Activated effector memory CD4-positive, alpha-beta T cell treated with anti-CD3 and anti-CD28 coated beads, Interleukin-2, amount 50 U/mL, for 16 hours (primary cell): ENCODE measurements around the gene RCOR1.
"Not testable (repeated sequence)": the region's sequence is repeated elsewhere in the genome, so short reads cannot be mapped to it uniquely, and the experiment has no call there.

ENCODE experiments used
- DNase-seq: peaks from one replicate; pipeline ENCODE4 v3.0.0-alpha.2; 2020

RCOR1 gene

DNA sequence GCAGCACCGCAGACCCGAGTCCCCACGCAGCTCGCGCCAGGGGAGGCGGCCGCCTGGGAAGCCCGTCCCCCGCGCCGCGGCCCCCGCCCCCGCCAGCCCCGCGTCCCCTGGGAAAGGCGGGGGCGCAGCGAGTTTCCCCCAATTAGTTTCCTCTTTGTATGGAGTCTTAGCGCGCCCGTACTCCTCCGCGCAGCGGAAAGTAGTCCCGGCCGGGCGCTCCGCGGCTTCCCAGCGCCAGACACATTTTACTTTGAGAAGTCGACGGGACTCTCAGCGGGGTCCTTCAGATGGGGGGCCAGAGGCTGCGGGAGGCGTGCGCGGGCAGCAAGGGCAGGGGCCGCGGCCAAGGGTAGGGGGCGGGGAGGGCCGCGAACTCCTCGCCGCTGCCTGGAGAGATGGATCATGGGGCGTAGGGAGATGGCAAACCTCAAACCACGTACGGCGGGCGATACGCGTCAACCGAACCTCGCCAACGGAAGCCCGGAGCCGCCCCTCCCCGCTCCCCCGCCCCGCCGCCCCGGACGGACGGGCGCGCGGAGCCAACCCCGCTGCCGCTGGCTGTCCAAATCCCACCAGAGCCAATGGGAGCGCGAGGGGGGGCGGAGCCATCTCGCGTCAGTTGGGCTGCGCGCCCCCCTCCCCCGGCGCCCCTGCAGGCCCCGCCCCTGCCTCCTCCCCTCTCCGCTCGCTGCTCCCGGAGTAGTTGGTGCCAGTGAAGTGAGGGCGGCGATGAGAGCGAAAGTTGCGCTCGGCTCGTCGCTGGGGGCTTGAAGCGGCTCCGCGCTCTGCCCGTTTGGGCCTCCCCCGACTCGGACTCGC lies at the start of gene RCOR1:
Gene RCOR1 (plus strand): TSS at position 706 of the 819 bp plus-strand sequence. CDS start 238 bp downstream, outside the sequence.
- DNase-seq: peak; percentile 99

DNA sequence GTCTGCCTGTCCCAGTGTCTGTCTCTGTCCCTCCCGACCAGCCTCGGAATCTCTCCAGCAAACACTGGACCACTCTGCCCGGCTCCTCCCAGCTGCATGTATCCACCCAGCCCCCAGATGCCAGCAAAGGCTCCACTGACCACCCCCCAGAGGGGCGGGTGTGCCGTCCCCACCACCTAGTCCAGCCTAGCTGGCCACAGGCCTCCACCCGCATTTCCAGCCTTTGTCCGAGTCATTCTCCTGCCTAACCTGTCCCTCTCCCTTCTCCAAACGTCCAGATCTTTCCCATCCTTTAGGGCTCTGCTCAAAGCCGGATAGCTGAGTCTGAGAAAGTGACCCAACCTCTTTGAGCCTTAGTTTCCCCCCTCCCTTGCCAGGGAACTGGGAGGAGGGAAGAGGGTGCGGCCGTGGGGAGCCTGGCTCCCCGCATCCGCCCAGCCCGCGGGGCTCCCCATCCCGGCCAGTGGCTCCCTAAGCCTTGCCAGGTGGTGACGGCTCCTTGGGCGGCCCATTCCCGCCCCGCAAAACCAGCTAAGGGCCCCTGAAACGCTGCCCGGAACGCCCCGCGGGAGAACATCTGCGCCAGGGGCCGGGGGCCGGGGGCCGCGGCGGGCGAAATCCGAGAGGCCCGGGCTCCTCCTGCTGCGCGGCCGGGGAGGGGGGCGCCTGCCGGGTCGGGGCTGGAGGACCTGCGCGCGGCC lies 48.3 kb upstream of the RCOR1 start:
- no peak for DNase-seq

DNA sequence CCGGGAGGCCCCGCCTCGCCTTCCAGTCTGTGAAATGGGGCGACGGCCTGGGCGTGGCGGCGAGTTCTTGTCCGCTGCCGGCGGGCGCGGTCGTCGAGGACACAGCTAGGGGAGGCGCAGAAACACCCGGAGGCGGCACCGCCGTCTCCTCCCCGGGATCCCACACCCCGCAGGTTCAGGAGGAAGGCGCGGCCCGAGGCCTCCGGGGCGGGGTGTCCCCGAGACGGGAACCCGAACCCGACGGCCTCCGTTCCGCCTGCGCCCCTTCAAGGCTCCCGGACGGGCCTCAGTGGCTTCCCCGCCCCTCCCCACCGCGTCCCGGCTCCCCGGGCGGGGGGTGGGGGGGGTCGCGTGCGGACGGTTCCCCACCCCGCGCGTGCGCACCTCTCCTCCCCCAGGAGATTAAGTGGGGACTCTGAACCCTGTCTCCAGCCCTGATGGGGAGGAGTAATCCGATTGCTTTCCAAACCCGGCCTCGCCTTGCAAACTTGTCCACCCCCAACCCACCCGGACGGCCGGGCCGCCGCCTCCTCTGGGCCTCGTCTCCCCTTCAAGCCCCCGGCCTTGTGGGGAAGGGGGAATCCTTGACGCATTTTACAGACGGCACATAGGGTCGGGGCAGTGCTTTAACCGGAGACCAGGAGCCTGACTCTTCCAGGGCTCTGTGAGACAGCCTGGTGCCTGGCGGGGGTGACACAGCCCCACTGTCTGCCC lies 47.5 kb upstream of the RCOR1 start:
- peak; percentile 75 for DNase-seq

DNA sequence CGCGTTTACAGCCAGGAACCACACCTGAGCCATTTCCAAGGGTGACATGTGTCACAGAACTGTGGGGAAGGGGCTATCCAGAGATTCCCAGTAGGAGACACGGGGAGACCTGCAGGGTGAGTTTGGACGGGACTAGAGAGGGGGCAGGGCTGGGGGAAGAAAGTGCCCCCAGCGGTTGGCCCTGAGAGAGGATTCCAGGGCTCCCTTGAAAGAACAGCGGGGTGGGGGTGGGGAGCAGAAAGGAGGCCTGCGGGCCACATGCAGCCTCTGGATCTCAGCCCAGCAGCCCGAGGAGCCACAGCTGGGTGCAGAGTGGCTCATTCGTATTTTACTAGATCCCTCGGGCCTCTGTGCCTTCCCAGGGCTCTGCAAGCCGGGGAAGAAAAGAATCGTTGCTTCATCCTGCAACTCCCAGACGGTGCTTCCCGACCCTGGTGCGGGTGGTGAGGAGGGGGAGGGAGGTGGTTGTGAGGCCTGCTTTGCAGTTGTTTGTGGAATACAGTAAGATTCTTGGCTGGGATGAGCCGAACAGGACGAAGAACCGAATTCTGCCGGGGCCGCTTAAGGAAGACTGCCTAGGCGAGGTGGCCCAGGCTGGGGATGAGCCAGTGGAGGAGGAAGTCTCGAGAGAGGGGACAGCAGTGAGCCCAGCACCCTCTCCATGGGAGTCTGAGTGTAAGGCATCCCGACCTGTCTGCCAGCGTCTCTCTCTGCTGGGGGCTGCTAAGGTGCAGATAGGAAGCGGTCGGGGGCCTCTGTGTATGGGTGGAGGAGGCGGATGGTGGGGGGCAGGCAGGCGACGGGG lies 46.8 kb upstream of the RCOR1 start:
- DNase-seq: no peak

DNA sequence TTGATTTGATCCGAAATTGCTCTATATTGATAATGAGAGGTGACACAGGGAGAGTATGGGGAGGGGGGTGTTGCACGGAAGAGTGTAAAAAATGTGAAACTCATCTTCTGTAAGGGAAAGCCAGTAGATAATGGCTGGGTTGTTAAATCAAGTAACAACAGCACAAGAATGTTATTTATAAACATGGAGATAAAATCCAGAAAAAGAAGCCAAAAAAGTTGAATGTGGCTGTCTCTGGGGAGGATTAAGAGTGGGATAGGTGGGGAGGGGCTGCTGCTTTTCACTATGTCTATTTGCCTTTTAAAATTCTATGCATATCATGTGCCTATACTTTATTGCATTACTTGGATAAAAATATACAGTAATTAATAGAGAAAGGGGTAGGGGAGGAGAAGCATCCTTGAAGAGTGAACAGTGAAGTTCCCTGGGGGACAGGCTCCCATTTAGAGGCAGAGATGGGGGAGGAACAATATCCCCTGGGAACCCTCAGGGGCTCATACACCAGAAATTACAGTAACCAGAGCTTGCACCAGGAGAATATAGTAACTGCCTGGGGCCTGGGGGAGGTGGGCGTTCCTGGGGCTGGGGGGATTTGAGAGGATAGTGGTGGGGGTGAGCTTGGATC lies 43.7 kb upstream of the RCOR1 start:
- no peak for DNase-seq

DNA sequence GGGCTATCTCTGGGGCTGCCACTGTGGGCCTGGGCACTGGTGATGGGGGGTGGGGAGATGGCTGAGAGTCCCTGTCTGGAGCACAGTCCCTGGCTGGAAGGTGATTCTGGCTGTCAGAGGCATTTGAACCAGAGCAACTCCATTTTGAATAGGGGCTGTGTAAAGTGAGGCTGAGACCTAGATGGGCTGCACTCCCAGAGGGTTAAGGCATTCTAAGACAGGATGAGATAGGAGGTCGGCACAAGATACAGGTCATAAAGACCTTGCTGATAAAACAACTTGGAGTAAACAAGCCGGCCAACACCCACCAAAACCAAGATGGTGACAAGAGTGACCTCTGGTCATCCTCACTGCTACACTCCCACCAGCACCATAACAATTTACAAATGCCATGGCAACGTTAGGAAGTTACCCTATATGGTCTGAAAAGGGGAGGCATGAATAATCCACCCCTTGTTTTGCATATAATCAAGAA lies 41.5 kb upstream of the RCOR1 start:
- DNase-seq: not testable (repeated sequence)

DNA sequence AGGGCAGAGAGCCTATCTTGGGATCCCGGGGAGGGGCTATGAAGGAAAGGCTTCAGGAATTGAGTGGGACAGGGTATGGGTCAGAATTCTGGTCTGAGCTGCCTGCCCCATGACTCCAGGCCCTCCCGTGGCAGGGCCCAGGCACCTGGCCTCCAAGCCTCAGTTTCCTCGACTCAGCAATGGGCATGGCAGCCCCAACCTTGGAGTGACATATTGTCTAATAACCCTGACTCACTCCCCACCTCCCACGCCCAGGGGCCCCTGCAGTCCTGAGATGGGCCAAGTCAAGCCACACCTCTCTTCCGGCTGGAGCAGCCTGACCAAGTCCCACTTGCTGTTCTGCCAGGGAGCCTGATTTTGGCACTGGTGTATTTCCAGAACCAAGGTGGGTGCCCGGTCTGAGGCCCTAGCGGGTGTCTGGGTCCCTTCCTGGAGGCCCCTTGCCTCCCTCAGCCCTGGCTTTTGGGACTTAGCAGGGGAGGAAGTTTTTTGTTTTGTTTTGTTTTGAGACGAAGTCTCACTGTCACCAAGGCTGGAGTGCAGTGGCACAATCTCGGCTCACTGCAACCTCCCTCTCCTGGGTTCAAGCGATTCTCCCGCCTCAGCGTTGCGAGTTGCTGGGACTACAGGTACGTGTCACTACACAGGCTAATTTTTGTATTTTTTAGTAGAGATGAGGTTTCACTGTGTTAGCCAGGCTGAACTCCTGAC lies 40.3 kb upstream of the RCOR1 start:
- no peak for DNase-seq

DNA sequence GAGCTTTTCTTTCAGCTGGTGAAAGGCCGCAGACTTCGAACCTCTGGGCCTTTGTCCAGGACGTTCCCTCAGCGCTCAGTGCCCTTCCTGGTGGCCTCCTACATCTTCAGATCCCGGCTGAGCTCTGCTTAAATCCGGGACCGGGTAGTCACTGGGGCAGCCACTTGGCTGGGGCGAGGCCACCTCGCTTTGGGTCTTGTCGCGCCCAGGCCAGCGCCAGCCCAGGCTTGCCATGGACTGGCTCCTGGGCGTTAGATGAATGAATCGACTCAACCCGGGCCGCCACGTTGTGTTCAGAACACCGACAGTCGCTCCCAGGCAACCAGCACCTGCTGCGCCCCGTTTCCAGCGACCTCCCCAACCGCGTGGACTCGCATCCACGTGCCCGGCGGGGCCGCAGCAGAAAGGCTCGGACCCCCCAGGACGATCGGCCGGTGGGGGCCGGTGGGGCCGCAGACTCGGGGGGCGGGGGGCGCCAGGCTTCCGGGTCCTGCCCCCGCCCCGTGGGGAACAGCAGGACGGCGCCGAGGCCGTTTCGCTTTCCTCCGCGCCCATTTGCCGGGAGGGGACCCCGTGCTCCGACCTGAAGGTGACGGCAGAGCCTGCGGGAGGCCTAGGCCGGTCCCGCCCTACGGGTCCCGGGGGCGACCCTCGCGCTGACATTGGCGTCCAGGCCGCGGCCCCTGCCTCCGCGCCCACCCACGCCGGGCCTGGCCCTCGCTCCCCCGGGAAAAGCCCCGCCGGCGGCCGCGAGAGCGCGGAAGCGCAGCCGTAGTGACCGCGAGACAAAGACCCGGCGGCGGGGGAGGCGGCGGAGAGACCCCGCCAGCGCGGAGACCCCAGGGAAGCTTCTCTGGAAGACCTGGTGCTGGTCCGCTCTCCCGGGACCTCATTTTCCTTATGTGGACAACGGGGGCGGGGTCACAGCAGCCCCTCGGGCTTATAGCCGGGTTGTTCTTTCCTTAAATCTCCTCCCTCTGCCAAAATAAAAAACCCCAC lies 37.3 kb upstream of the RCOR1 start:
- DNase-seq: peak; percentile 86

DNA sequence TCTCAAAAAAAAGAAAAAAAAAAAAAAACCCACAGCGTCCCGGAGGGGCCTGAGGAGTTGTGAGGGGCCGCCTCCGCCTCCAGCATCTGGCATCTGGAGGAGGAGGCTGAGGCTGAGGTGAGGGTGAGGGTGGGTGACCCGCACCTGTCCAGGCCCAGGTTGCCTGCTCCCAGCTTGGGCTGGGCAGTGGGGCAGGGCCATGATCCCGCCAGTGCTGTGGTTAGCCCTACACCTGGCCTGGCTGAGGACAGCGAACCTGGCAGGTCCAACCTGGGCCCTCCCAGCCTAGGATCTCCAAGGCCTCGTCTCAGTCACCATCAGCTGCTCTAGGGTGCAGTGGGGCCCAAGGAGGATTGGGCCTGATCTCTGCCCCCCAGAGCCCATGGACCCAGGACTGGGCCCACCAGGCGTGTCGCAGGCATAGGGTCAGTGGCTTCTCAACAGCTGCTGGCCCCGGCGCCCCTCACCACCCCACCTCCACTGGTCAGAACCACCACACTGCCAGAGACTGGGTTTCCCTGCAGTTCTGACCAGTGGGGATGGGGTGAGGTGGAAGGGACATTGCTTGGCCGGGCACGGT lies 36.3 kb upstream of the RCOR1 start:
- DNase-seq: no peak

DNA sequence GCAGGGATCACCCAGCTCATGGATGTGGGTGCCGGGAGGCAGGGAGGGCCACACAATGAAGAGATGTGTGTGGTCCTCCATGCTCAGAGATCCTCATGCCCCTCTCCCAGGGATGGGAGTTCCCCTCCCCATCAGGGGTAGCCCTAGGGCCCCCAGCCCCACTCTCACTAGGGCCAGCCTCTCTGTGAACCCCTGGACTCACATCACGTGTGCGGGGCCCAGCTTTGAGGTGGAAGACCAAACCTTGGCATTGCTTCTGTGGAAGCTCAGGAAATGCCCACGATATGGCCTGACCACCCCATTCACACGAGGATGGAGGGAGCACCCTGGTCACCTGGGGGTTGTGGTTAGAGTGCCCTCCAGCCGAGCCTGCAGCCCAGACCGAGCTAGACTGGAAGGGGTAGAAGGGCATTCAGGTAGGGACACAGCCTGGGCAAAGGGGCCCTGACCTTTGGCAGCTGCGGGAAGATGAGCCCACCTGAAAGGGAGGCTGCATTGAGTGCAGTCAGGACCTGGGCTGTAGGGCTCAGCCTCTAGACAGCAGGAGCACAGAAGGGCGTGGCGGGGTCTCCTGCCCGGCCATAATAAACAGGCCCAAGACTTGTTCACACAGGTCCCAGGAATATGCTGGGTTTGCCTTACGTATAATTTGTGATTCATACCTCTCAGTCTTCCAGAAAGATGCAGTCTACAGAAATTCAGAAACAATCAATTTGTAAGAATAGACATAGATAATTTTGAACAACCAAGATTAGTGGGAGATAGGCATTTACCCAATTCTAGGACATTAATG lies 34.8 kb upstream of the RCOR1 start:
- DNase-seq: no peak

DNA sequence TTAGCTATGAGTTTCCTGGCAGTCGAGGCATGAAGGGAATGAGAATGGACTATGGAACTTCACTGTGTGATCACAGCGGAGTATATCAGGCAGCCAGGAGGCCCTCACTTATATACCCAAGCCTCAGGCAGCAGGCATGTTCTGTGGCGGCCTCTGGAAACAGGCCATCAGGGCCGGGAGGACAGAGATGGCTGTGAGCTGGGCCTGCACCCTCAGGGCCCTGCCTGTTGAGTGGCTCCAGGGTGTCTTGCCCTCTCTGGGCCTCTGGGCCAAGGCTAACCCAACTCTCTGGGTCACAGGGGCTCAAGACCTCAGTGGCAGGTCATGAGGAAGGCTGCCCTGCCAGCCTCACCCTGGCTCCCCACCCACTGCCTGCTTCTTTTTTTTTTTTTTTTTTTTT lies 33.9 kb upstream of the RCOR1 start:
- no peak for DNase-seq

DNA sequence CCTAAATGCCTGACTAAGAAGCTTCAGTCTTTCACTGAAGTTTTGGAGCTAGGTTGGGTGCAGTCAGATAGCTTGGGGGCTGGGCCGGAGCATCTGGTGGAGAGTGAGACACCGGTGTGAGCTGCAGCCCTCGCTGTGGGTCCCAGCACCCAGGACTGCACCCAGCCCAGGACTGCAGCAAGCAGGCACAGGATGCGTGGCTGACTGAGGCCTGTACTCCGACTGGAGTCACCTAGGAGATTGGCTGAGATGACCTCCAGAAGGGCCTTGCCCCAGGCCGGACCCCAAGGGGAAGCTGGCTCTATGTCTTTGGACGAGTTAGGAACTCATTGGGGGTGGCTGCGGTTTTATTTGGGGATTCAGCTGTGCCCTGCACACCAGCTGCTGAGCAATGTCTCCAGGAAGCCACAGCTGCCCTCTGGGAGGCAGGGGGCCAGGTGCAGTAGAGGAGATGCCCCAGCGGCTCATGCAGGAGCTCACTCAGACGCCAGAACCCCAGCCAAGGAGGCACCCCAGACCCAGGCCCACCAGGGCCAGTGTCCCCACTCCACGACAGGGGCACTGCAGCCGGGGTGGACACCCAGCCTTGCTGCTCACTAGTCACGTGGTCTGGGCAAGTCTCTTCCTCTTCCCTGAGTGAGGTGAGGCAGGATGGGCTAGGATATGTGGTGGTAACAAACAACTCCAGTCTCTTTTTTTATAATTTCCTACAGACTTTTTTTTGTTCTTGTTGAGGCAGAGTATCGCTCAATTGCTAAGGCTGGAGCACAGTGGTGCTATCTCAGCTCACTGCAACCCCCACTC lies 31.8 kb upstream of the RCOR1 start:
- DNase-seq: no peak

DNA sequence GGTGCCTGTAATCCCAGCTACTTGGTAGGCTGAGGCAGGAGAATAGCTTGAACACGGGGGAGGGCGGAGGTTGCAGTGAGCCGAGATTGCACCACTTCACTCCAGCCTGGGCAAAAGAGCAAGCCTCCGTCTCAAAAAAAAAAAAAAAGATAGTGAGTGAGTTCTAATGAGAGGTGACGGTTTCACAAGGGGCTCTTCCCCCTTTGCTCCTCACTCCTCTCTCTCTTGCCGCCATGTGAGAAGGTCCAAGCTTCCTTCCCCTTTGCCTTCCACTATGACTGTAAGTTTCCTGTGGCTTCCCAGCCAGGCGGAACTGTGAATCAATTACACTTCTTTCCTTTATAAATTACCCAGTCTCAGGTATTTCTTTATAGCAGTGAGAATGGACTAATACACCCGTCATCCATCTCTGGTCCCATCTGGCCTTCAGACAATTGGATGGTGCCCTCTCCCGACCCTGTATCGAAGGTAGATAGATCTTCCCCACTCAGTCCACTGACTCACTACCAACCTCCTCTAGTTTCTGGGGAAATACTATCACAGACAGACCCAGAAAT lies 27.0 kb upstream of the RCOR1 start:
- no peak for DNase-seq

DNA sequence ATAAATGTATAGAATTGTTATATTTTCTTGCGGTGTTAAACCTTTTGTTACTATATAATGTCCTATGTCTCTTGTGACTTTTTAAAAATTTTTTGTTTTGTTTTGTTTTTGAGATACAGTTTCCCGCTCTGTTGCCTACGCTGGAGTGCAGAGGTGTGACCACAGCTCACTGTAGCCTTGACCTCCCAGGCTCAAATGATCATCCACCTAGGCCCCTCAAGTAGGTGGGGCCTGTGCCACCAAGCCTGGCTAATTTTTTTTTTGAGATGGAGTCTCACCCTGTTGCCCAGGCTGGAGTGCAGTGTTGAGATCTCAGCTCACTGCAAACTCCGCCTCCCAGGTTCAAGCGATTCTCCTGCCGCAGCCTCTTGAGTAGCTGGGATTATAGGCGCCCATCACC lies 26.5 kb upstream of the RCOR1 start:
- no peak for DNase-seq

DNA sequence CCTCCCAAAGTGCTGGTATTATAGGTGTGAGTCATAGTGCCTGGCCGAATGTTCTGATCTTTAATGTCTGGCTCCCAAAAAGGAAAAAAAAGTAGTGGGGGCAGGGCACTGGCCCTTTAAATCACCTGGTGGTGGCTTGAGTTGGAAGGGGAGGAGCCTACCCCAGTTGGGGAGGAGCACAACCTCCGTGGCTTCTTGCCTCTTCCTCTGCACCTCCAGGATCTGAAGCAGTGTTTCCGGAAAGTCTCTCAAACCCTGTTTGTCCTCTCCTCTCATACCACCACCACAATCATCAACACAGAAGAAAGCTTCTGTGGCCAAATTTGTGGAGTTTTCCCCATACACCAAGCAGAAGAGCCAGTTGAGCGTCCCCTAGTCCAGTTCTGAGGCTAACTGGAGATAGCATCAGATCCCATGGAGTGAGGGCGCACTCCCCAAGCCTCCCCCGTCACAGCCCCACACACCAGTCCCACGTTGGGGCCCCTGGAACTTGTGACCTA lies 24.3 kb upstream of the RCOR1 start:
- peak; percentile 81 for DNase-seq

DNA sequence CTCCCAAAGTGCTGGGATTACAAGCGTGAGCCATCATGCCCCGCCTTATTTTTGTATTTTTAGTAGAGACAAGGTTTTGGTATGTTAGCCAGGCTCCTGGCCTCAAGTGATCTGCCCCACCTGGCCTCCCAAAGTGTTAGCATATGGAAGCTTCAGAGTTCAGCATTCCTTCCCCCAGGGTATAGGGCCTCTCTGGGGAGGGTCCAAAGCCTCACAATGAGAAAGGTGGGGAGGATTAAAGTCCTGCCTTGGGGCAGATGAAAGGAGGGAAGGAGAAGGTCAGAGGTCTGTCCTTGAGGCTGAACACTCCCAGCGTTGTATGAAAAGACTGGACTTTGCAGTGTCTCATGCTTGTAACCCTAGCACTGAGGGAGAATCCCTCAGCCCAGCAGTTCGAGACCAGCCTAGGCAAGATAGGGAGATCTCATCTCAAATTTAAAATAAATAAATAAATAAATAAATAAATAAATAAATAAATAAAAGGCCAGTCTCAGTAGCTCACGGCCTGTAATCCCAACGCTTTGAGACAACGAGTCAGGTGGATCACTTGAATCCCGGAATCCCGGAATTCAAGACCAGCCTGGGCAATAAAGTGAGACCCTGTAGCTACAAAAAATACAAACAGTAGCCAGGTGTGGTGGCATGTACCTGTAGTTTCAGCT lies 22.0 kb upstream of the RCOR1 start:
- DNase-seq: no peak

DNA sequence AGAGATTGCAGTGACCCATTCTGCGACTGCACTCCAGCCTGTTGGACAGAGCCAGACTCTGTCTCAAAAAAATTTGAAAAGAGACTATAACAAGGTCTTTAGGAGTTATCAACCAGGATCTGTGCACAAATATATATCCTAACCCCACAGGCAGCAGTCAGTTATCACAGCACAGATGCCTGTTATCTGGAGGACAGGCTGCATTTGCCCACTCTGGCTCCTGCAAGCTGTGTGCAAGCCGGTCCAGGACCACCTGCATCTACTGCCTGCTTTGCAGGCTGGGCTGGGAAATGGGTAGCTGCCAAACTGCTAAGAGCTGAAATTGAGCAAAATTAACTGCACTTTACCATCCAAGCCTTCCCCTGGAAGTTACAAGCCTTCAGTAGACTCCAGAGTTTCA lies 21.4 kb upstream of the RCOR1 start:
- DNase-seq: no peak
